Endodermal cell (in vitro differentiated cells): ENCODE data around the gene CNNM3. TPM values are rescaled to one million over a fixed set of nuclear protein-coding genes. Genes with fewer than 3 reads are reported as not detected.

Source experiments
- DNase-seq: peaks from one replicate; pipeline ENCODE4 v3.0.0-alpha.2; 2017
- H3K27ac ChIP-seq: 2 replicates; pipeline ENCODE4 v1.5.1; 2013; ENCODE audit warnings: mild to moderate bottlenecking, low read depth, low read length, moderate library complexity
- H3K27me3 ChIP-seq: 2 replicates; pipeline ENCODE4 v1.6.1; 2013; ENCODE audit warnings: mild to moderate bottlenecking, low read length, moderate library complexity; ENCODE audit not compliant: insufficient read depth, control insufficient read depth, poor library complexity, severe bottlenecking
- H3K36me3 ChIP-seq: 2 replicates; pipeline ENCODE4 v1.7.0; 2013; ENCODE audit warnings: mild to moderate bottlenecking, low read length, moderate library complexity; ENCODE audit not compliant: control insufficient read depth, insufficient read depth
- H3K4me1 ChIP-seq: one replicate; pipeline ENCODE4 v1.7.0; 2013; ENCODE audit warnings: low read length; ENCODE audit not compliant: control insufficient read depth, insufficient read depth
- H3K4me3 ChIP-seq: 2 replicates; pipeline ENCODE4 v1.5.1; 2013; ENCODE audit warnings: mild to moderate bottlenecking, low read length, moderate library complexity
- H3K9ac ChIP-seq: 2 replicates; pipeline ENCODE4 v1.6.1; 2013; ENCODE audit warnings: mild to moderate bottlenecking, low read length, moderate library complexity; ENCODE audit not compliant: poor library complexity, severe bottlenecking; ENCODE audit errors: extremely low read depth
- H3K9me3 ChIP-seq: 2 replicates; pipeline ENCODE4 v1.6.1; 2013; ENCODE audit warnings: mild to moderate bottlenecking, low read length, moderate library complexity; ENCODE audit not compliant: control insufficient read depth
- H3K27ac Mint-ChIP-seq: 2 replicates; pipeline ENCODE4 v1.8.0; 2020; ENCODE audit warnings: mixed read lengths
- H3K27me3 Mint-ChIP-seq: 2 replicates; pipeline ENCODE4 v1.8.0; 2021; ENCODE audit warnings: mild to moderate bottlenecking, mixed read lengths; ENCODE audit not compliant: insufficient read depth
- H3K36me3 Mint-ChIP-seq: 2 replicates; pipeline ENCODE4 v1.8.0; 2020; ENCODE audit warnings: low read depth, mixed read lengths
- H3K4me1 Mint-ChIP-seq: 2 replicates; pipeline ENCODE4 v1.8.0; 2020; ENCODE audit warnings: mixed read lengths
- H3K4me3 Mint-ChIP-seq: 2 replicates; pipeline ENCODE4 v1.8.0; 2020; ENCODE audit warnings: mild to moderate bottlenecking, moderate library complexity, mixed read lengths
- H3K9me3 Mint-ChIP-seq: 2 replicates; pipeline ENCODE4 v1.8.0; 2020; ENCODE audit warnings: mild to moderate bottlenecking, mixed read lengths
- WGBS, 2 experiments: methylation state at CpG; one replicate each; pipeline versions ENCODE4 v1.1.5 to v1.1.7; 2013; ENCODE audit warnings: missing lambda C conversion rate in 2 of 2, mixed read lengths in 1 of 2; ENCODE audit not compliant: insufficient coverage in 1 of 2, insufficient read length in 1 of 2; 5-methylcytosine and 5-hydroxymethylcytosine counted together
- total RNA-seq, 2 donors: library from RNA; stranded (reverse); fragmentation: NEBNext Ultra II Directional in 1 of 2; extraction: Animal tissue kit (Norgen Biotek cat#: 25700) in 1 of 2; gene quantifications; 2 replicates in 1 of 2; 3 replicates in 1 of 2; pipeline ENCODE4 v1.2.1, GENCODE V29; 2021
- TF ChIP-seq, protein P1 (sequence below): fragments of 200-600 bp; sonication (generic); conservative IDR thresholded peaks from 2 replicates; pipeline ENCODE4 v1.5.0; 2021; ENCODE audit warnings: antibody characterized with exemption, mild to moderate bottlenecking

Gene CNNM3
- total RNA-seq, 2 donors from 2014 or later = 33.1 to 34.8 TPM

DNA sequence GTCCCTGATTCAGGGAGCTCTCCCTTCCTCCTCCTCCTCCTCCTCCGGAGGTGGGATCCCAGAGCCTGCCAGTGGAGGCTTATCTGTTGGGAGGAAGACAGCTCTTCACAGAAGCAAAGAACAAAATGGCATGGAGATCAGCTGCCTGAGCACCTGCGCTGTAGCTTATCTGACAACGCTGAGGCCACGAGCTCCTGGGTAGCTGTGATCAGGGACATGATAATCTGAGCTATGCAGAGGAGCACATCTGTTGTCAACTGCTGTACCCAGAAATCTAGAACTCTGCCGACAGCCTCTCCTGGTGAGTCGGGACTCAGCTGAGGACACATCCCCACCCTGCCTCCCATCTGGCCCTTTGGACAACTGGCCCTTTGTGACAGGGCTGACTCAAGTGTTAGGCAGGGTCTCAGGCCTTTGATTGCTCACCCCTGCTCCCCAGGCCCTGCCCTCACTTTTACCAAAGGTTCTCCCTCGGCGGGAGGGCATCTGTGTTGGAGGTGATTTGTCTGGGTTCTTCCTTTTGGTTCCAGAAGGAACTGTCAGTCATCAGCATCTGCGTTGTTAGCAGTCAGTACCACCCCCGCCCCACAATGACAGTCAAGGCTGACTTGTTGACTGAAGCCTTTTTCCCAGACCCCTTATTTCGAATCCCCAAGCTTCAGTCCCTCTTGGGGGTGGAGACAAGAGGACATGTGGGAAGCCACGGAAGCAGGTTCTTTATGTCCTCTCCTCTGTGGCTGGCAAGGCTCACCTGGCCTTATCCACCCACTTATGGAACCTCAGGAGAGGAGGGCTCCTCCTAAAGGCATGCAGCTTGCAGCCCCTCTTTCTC, 5.9 kb upstream of the CNNM3 start:
- Histone ChIP-seq H3K27me3 (no peaks in the 10 kb centered on the region), H3K4me1 (peaks cover 10% of the 10 kb centered on the region), H3K36me3 (peaks cover 4% of the 10 kb centered on the region), H3K9me3 (no peaks in the 10 kb centered on the region), H3K9ac (no peak overlapping the region), H3K27ac (no peak overlapping the region), H3K4me3 (no peak overlapping the region)
- H3K9me3 Mint-ChIP-seq = no peaks in the 10 kb centered on the region
- peaks cover 38% of the 10 kb centered on the region for H3K36me3 Mint-ChIP-seq
- H3K27me3 Mint-ChIP-seq = no peaks in the 10 kb centered on the region
- DNase-seq = no peak
- TF ChIP-seq, protein P1, sequence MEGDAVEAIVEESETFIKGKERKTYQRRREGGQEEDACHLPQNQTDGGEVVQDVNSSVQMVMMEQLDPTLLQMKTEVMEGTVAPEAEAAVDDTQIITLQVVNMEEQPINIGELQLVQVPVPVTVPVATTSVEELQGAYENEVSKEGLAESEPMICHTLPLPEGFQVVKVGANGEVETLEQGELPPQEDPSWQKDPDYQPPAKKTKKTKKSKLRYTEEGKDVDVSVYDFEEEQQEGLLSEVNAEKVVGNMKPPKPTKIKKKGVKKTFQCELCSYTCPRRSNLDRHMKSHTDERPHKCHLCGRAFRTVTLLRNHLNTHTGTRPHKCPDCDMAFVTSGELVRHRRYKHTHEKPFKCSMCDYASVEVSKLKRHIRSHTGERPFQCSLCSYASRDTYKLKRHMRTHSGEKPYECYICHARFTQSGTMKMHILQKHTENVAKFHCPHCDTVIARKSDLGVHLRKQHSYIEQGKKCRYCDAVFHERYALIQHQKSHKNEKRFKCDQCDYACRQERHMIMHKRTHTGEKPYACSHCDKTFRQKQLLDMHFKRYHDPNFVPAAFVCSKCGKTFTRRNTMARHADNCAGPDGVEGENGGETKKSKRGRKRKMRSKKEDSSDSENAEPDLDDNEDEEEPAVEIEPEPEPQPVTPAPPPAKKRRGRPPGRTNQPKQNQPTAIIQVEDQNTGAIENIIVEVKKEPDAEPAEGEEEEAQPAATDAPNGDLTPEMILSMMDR = no peak
- H3K27ac Mint-ChIP-seq = no peak overlapping the region
- WGBS, 2 experiments = 81 to 88% methylated on average over 6 to 12 of the region's 12 CpGs
- H3K4me3 Mint-ChIP-seq = no peak overlapping the region
- peaks cover 7% of the 10 kb centered on the region for H3K4me1 Mint-ChIP-seq

DNA sequence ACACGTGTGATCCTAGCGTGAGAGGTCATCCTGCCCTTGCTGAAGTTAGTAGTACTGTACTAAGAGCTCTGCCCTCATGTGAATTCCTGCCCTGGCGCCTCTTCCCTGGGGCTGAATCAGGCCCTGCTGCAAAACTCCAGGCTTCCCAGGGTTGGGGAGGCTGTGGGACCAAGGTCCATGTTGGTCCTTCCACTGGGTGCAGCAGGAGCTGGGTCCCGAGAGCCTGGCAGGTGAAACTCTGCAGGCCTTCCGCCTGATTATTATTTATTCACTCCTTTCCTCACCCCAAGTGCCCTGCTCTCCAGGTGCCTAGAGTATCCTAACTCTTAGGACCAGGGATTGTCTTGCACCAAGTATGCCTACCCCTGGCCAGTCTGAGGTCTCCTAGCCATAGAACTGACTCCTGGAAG, 5.3 kb upstream of the CNNM3 start:
- TF ChIP-seq, protein P1 = no peak
- no peaks in the 10 kb centered on the region for H3K9me3 ChIP-seq
- no peak overlapping the region for H3K9ac ChIP-seq
- H3K4me3 ChIP-seq = no peak overlapping the region
- peaks cover 13% of the 10 kb centered on the region for H3K4me1 ChIP-seq
- H3K36me3 ChIP-seq = peaks cover 4% of the 10 kb centered on the region
- Mint-ChIP-seq H3K4me1 (peaks cover 11% of the 10 kb centered on the region), H3K27me3 (no peaks in the 10 kb centered on the region), H3K27ac (no peak overlapping the region), H3K36me3 (peaks cover 38% of the 10 kb centered on the region), H3K9me3 (no peaks in the 10 kb centered on the region), H3K4me3 (no peak overlapping the region)
- H3K27ac ChIP-seq = no peak overlapping the region
- no peaks in the 10 kb centered on the region for H3K27me3 ChIP-seq
- DNase-seq = no peak
- WGBS, 2 experiments = 95 to 100% methylated on average over 3 to 5 of the region's 5 CpGs

DNA sequence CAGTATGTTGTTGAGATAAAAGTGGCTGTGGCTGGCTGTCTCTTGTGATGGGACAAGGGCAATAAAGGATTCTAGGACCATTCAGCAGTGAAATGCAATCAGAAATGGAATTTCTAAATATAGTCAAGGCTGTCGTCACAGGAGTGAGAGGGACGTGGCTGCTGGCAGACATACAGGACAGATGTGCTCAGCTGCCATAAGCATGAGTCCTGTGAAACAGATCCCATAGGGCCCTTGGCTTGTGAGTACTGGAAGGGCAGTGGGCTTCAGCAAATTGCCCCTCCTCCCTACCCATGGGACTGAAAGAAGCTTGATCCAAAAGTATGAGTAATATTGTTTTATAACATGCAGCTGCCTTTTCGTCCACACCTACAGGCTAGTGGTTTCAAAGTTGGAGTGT, 4.2 kb upstream of the CNNM3 start:
- peaks cover 7% of the 10 kb centered on the region for H3K4me1 Mint-ChIP-seq
- no peaks in the 10 kb centered on the region for H3K27me3 Mint-ChIP-seq
- WGBS, 2 experiments = 90 to 94% methylated on average over 2 to 3 of the region's 3 CpGs
- no peaks in the 10 kb centered on the region for H3K27me3 ChIP-seq
- no peak overlapping the region for H3K27ac ChIP-seq
- H3K4me3 Mint-ChIP-seq = no peak overlapping the region
- no peak overlapping the region for H3K27ac Mint-ChIP-seq
- TF ChIP-seq, protein P1 = no peak
- DNase-seq = no peak
- peaks cover 4% of the 10 kb centered on the region for H3K36me3 ChIP-seq
- H3K9ac ChIP-seq = no peak overlapping the region
- no peak overlapping the region for H3K4me3 ChIP-seq
- no peaks in the 10 kb centered on the region for H3K9me3 ChIP-seq
- peaks cover 13% of the 10 kb centered on the region for H3K4me1 ChIP-seq
- peaks cover 30% of the 10 kb centered on the region for H3K36me3 Mint-ChIP-seq
- no peaks in the 10 kb centered on the region for H3K9me3 Mint-ChIP-seq
